Measurements from ENCODE around the gene GTPBP4.

GTPBP4 gene

DNA sequence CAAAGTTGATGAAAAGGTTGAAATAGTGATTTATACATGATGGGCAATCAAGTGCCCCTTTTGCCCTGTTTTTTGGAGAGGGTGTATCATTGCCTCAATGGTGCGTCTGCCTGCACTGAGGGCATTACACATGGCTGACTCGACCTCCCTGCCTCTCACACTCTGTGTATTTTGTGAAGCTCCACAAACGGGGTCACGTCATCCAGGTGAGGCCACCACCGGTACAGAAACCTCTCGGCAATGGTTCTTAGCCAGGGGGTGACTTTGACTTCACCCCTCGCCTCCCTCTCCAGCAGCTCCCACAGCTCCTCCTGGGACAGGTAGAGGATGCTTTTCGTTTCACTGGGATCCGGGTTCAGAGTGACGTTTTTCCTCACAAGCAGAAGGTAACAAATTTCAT lies 31.1 kb downstream of the GTPBP4 start:
- no peak overlapping the region for H2AFZ ChIP-seq (ENCODE audit: low read depth, low read length)
- H4K20me1 ChIP-seq (ENCODE audit: insufficient read depth, low read length), result no peaks in the 10 kb centered on the region
- no peak overlapping the region for H3K27ac ChIP-seq (ENCODE audit: low read length)
- H3K4me2 ChIP-seq (ENCODE audit: low read length), result no peak overlapping the region
- no peak for TF ChIP-seq EZH2phosphoT487 (IDR thresholded peaks at IDR 0.05; ENCODE audit: low read depth)
- TF ChIP-seq, protein P1, sequence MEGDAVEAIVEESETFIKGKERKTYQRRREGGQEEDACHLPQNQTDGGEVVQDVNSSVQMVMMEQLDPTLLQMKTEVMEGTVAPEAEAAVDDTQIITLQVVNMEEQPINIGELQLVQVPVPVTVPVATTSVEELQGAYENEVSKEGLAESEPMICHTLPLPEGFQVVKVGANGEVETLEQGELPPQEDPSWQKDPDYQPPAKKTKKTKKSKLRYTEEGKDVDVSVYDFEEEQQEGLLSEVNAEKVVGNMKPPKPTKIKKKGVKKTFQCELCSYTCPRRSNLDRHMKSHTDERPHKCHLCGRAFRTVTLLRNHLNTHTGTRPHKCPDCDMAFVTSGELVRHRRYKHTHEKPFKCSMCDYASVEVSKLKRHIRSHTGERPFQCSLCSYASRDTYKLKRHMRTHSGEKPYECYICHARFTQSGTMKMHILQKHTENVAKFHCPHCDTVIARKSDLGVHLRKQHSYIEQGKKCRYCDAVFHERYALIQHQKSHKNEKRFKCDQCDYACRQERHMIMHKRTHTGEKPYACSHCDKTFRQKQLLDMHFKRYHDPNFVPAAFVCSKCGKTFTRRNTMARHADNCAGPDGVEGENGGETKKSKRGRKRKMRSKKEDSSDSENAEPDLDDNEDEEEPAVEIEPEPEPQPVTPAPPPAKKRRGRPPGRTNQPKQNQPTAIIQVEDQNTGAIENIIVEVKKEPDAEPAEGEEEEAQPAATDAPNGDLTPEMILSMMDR (IDR thresholded peaks at IDR 0.05; ENCODE audit: low read depth, low read length), result no peak
- H3K36me3 ChIP-seq (replicated peaks; ENCODE audit: low read depth, low read length), result peaks cover 24% of the 10 kb centered on the region
- no peaks in the 10 kb centered on the region for H3K27me3 ChIP-seq (ENCODE audit: low read depth, low read length)
- H3K9me3 ChIP-seq (ENCODE audit: insufficient read depth, low read length), result no peaks in the 10 kb centered on the region
- H3K9ac ChIP-seq (ENCODE audit: low read length), result no peak overlapping the region
- H3K79me2 ChIP-seq (ENCODE audit: low read length), result no peaks in the 10 kb centered on the region
- H3K4me3 ChIP-seq (ENCODE audit: low read length), result no peak overlapping the region
- no peaks in the 10 kb centered on the region for H3K4me1 ChIP-seq (ENCODE audit: low read length)

GRCh38 chr10:1020460-1020859 lies 32.2 kb downstream of the GTPBP4 start:
- TF ChIP-seq EZH2phosphoT487 (IDR thresholded peaks at IDR 0.05; ENCODE audit: low read depth), result no peak
- TF ChIP-seq, protein P1 (IDR thresholded peaks at IDR 0.05; ENCODE audit: low read depth, low read length), result no peak

DNA sequence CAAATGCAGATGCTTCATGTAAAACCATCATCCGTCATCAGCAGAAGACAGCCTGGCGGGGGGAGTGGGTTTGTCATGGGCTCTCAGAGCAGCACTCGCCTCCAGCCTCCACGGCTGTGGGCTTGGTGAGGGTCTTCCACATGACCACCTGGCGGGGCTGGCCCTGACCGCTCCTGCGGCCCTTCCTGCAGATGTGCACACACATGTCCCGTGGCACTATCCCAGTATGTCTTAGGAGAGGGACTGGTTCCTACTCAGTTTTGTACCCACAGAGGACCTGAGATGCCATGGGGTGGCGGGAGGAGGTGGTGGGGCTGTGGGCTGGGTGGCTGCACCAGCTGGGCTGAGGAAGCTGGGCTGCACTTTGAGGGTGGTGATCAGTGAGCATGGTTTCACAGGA lies 32.7 kb downstream of the GTPBP4 start:
- Histone ChIP-seq H3K27ac (ENCODE audit: low read length) (no peak overlapping the region), H3K36me3 (replicated peaks; ENCODE audit: low read depth, low read length) (peaks cover 21% of the 10 kb centered on the region)

More at GRCh38 chr10:1020460-1020859, 32.2 kb downstream of the GTPBP4 start:
- H3K9ac ChIP-seq (ENCODE audit: low read length), result no peak overlapping the region
- no peaks in the 10 kb centered on the region for H3K79me2 ChIP-seq (ENCODE audit: low read length)
- no peak overlapping the region for H2AFZ ChIP-seq (ENCODE audit: low read depth, low read length)
- H3K9me3 ChIP-seq (ENCODE audit: insufficient read depth, low read length), result no peaks in the 10 kb centered on the region
- H3K4me2 ChIP-seq (ENCODE audit: low read length), result no peak overlapping the region
- no peak overlapping the region for H3K4me3 ChIP-seq (ENCODE audit: low read length)
- H3K36me3 ChIP-seq (replicated peaks; ENCODE audit: low read depth, low read length), result peaks cover 22% of the 10 kb centered on the region
- H3K27ac ChIP-seq (ENCODE audit: low read length), result no peak overlapping the region
- H3K27me3 ChIP-seq (ENCODE audit: low read depth, low read length), result no peaks in the 10 kb centered on the region
- no peaks in the 10 kb centered on the region for H3K4me1 ChIP-seq (ENCODE audit: low read length)
- no peaks in the 10 kb centered on the region for H4K20me1 ChIP-seq (ENCODE audit: insufficient read depth, low read length)

DNA sequence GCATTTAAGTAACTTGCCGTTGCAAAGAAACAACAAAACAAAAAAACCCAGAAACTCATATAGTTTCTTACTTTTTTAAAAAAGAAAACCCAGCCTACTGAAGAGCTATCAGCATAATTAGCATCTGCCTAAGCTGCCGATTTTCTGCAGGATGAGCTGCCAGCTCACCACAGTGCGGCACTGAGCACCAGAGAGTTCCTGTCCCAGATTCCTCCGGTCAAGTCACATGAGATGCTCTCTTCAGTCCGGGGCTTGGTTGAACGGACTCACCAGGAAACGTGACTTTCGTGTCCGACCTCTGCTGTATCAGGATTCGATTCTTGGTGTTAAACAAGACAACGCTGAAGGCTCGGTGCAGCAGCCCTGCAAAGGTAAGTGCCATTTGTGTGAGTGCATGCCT lies 34.2 kb downstream of the GTPBP4 start:
- no peak for TF ChIP-seq EZH2phosphoT487 (IDR thresholded peaks at IDR 0.05; ENCODE audit: low read depth)
- TF ChIP-seq, protein P1 (IDR thresholded peaks at IDR 0.05; ENCODE audit: low read depth, low read length), result no peak

More for the DNA sequence above, 32.7 kb downstream of the GTPBP4 start:
- Histone ChIP-seq H3K9ac (ENCODE audit: low read length) (no peak overlapping the region), H3K9me3 (ENCODE audit: insufficient read depth, low read length) (no peaks in the 10 kb centered on the region), H3K79me2 (ENCODE audit: low read length) (no peaks in the 10 kb centered on the region), H3K4me1 (ENCODE audit: low read length) (no peaks in the 10 kb centered on the region), H3K27me3 (ENCODE audit: low read depth, low read length) (no peaks in the 10 kb centered on the region), H2AFZ (ENCODE audit: low read depth, low read length) (no peak overlapping the region), H4K20me1 (ENCODE audit: insufficient read depth, low read length) (no peaks in the 10 kb centered on the region), H3K4me3 (ENCODE audit: low read length) (no peak overlapping the region), H3K4me2 (ENCODE audit: low read length) (no peak overlapping the region)
- TF ChIP-seq EZH2phosphoT487 (IDR thresholded peaks at IDR 0.05; ENCODE audit: low read depth), result no peak
- TF ChIP-seq, protein P1 (IDR thresholded peaks at IDR 0.05; ENCODE audit: low read depth, low read length), result no peak

More for the DNA sequence above, 34.2 kb downstream of the GTPBP4 start:
- Histone ChIP-seq H3K9me3 (ENCODE audit: insufficient read depth, low read length) (no peaks in the 10 kb centered on the region), H3K79me2 (ENCODE audit: low read length) (no peaks in the 10 kb centered on the region), H3K4me2 (ENCODE audit: low read length) (no peak overlapping the region), H3K4me3 (ENCODE audit: low read length) (no peak overlapping the region), H3K27ac (ENCODE audit: low read length) (no peak overlapping the region), H3K4me1 (ENCODE audit: low read length) (no peaks in the 10 kb centered on the region), H3K36me3 (replicated peaks; ENCODE audit: low read depth, low read length) (peaks cover 13% of the 10 kb centered on the region), H3K27me3 (ENCODE audit: low read depth, low read length) (no peaks in the 10 kb centered on the region), H4K20me1 (ENCODE audit: insufficient read depth, low read length) (no peaks in the 10 kb centered on the region), H3K9ac (ENCODE audit: low read length) (no peak overlapping the region), H2AFZ (ENCODE audit: low read depth, low read length) (no peak overlapping the region)

Measured in OCI-LY3 (cell line).